ENCODE results near the gene PTPRH.

DNA sequence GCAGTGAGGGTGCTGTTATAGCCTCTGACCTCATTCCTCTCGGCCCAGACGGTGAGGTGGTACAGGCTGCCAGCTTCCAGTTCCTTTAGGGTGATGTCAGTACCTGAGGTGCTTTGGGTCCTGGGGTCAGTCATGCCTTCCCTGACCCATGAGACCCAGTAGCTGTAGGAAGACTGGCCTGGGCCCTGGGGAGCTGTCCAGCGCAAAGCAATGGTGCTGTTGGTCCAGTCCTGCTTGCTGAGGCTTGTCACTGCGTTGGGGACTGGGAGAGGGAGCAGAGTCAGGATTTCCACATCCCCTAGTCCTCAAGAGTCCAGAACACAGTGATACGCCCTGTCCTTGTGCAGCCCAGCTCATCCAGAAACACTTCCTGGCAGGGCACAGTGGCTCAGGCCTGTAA lies 10.7 kb downstream of the PTPRH start:
- TF ChIP-seq, protein P1, sequence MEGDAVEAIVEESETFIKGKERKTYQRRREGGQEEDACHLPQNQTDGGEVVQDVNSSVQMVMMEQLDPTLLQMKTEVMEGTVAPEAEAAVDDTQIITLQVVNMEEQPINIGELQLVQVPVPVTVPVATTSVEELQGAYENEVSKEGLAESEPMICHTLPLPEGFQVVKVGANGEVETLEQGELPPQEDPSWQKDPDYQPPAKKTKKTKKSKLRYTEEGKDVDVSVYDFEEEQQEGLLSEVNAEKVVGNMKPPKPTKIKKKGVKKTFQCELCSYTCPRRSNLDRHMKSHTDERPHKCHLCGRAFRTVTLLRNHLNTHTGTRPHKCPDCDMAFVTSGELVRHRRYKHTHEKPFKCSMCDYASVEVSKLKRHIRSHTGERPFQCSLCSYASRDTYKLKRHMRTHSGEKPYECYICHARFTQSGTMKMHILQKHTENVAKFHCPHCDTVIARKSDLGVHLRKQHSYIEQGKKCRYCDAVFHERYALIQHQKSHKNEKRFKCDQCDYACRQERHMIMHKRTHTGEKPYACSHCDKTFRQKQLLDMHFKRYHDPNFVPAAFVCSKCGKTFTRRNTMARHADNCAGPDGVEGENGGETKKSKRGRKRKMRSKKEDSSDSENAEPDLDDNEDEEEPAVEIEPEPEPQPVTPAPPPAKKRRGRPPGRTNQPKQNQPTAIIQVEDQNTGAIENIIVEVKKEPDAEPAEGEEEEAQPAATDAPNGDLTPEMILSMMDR (IDR thresholded peaks at IDR 0.05) = no peak
- TF ChIP-seq POLR2A (IDR thresholded peaks at IDR 0.05) = no peak
- no peak for TF ChIP-seq POLR2AphosphoS5 (IDR thresholded peaks at IDR 0.05)
- TF ChIP-seq EP300 (IDR thresholded peaks at IDR 0.05; ENCODE audit: low read depth) = no peak

All from transverse colon (tissue), 4 donors.